IPS-NIHi11 (cell line): ENCODE data around the gene STEAP3.
"Not testable (repeated sequence)": the region's sequence is repeated elsewhere in the genome, so short reads cannot be mapped to it uniquely, and the experiment has no call there.

Experiments used
- DNase-seq: peaks from one replicate; pipeline ENCODE4 v3.0.0; 2012; ENCODE audit warnings: mixed read lengths, low spot score

Gene STEAP3

DNA sequence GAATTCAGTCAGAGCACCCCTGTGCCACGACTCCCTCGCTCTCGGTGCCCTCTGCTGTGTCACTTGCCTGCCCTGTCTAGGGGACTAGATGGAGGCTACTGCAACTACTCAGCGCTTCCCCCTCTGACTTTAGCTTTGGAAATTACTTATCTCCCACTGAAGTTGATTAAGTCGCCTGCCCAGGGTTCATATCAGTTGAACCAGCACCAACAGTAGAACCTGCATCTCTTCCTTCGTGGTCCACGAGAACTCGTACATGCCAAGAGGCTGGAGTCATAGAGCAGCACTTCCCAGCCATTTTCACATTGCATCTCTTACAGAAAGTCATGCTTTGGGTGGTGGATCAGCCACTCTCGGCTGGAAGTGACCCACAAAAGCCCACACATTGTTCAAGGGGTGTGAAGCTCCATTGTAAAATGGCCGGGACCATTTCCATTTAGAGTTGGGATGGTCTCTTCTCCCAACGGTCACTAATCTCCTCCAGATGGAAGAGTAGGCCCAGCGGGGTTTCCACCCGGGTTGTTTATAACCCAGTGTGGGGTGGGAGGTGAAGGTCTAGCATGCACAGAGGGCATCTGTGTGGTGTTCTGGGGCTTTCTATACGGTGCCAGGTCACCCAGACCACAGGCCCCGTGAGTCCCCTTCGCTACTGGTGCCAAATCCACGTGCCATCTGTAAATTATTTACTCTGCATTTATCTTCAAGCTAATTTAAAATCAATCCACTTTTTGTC, 38.0 kb downstream of the STEAP3 start:
- DNase-seq, result no peak

DNA sequence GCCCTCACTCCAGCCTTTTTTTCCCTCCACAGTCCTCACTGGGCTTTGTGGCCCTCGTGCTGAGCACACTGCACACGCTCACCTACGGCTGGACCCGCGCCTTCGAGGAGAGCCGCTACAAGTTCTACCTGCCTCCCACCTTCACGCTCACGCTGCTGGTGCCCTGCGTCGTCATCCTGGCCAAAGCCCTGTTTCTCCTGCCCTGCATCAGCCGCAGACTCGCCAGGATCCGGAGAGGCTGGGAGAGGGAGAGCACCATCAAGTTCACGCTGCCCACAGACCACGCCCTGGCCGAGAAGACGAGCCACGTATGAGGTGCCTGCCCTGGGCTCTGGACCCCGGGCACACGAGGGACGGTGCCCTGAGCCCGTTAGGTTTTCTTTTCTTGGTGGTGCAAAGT, 39.4 kb downstream of the STEAP3 start:
- no peak for DNase-seq

DNA sequence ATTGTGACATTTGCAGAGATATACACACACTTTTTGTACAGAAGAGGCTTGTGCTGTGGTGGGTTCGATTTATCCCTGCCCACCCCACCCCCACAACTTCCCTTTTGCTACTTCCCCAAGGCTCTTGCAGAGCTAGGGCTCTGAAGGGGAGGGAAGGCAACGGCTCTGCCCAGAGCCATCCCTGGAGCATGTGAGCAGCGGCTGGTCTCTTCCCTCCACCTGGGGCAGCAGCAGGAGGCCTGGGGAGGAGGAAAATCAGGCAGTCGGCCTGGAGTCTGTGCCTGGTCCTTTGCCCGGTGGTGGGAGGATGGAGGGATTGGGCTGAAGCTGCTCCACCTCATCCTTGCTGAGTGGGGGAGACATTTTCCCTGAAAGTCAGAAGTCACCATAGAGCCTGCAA, 40.0 kb downstream of the STEAP3 start:
- DNase-seq, result no peak

DNA sequence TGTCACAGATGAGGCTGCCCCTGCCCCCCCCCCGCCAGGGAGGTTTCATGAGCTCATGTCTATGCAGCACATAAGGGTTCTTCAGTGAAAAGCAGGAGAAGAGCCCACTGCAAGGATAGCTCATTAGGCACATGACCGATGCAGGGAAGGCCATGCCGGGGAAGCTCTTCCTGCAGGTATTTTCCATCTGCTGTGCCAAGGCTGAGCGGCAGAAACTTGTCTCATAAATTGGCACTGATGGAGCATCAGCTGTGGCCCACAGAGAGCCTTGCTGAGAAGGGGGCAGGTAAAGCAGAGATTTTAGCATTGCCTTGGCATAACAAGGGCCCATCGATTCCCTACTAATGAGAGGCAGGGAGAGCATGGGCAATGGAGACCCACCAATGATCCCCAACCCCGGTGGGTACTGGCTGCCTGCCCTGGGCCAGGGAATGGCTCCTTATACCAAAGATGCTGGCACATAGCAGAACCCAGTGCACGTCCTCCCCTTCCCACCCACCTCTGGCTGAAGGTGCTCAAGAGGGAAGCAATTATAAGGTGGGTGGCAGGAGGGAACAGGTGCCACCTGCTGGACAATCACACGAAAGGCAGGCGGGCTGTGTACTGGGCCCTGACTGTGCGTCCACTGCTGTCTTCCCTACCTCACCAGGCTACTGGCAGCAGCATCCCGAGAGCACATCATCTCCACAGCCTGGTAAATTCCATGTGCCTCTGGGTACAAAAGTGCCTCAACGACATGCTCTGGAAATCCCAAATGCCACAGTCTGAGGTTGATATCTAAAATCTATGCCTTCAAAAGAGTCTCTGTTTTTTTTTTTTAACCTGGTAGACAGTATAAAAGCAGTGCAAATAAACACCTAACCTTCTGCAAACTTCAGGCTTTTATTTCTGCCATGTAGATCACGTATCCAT, 41.4 kb downstream of the STEAP3 start:
- peak; percentile 83 for DNase-seq

DNA sequence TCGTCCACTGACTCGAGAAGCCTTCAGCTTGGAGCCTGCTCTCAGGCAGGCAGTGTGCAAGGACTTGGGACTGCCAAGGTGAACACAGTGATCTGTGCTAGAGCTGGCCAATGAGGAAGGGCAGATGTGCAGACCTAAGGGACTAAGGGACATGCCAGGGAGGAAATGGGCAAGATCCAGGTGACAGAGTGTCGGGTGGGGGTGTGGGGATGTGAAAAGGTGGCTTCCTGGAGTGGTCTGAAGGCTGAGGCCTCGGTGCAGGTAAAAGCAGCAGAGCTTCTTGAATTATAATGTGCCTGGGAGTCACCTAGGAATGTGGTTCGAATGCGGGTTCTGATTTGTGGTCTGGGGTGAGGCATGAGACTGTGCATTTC, 42.0 kb downstream of the STEAP3 start:
- DNase-seq, result no peak

DNA sequence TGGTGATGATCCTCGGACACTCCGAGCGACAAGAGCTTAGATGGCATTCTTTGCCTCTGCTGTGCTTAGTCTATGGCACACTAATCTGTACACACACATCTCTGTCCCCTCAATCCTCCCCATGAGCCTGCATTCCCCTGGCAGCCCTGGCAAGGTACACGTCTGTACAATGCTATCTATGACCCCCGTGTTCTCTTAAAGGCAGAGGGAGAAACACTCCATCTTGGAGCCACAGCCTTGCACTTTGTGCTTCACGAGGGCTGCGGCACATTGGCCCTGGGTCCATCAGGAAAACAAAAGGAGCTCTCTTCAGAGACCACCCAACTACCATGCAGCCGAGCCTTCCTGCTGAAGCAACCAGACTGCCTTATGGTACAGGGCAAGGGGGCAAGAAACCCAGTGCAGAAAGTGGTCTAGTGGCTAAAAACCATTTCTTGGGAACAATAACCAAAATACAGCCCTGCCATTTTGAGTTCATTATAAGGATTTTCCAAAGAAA, 42.5 kb downstream of the STEAP3 start:
- DNase-seq, result no peak

DNA sequence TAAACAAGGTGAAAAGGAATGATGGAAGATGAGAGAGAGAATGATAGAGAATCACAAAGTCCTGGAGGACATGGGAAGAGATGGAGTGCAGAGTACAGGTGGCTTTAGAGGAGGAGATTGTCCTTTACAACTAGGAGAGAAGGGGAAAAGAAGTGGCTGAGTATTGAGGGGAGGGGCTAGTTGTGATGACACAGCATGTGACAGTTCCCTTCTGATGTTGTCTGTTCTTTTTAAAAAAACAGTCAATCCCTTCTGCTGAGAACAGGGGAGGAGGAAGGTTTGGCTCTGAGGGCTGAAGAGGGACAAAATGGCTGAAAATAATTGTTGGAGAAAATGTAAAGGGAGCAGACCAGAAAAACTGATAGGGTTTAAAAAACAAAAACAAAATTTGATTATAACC, 44.0 kb downstream of the STEAP3 start:
- DNase-seq, result no peak

DNA sequence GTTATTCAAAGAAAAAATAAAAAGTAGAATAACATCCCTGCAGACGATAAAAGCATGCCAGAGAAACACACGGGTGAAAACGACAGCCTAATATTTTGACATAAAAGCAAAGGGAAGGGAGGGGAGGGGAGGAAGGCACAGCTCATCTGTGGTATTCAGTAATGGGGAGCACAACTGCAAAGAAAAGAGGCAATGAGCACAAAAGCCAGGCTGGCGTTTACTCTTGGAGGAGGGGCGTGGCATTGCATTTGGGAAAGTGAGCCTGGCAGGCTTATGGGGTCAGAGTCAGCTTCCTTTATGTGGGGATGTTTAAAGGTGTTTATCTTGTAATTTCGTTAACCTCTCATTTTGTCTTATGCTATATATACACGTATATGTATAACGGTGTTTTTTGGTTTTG, 53.2 kb downstream of the STEAP3 start:
- no peak for DNase-seq

DNA sequence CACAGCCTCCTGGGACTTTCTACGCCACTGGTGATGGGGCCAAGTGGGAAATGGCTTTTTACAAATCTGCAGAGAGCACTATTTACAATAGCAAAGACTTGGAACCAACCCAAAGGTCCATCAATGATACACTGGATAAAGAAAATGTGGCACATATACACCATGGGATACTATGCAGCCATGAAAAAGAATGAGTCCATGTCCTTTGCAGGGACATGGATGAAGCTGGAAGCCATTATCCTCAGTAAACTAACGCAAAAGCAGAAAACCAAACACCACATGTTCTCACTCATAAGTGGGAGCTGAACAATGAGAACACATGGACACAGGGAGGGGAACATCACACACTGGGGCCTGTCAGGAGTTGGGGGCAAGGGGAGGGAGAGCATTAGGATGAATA, 54.8 kb downstream of the STEAP3 start:
- not testable (repeated sequence) for DNase-seq

DNA sequence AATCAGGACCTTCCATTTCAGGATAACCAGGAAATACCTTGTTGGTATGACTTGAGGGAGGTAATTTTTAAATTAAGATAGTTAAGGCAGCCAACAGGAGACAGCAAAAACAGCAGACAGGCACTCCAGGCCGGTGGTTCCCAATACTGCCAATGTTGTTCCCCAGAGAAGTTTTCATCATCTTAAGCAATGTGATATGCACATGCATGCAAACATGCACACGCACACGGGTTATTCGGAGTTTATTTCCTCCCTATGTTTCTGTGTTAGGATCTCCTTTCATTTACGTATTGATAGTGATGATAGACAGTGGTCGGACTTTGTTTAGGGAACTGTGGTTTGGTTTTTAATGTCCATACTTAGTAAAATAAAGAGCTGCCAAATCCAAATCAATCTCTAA, 55.3 kb downstream of the STEAP3 start:
- no peak for DNase-seq

DNA sequence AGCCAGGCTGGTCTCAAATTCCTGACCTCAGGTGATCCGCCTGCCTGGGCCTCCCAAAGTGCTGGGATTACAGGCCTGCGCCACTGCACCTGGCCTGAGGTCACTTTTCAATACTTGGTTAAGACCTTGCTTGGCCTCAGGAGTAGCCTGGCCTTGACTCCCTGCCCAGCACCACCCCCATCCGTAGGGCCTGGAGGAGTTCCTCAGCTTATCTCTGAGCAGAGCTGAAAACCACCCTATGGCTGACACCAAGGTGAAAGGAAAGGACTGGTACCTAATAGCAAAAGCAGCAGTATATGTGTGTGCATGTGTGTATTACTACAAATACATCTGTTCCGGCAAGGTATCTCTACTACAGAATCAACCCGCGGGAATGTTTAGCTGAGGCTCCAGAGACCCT, 56.0 kb downstream of the STEAP3 start:
- no peak for DNase-seq

DNA sequence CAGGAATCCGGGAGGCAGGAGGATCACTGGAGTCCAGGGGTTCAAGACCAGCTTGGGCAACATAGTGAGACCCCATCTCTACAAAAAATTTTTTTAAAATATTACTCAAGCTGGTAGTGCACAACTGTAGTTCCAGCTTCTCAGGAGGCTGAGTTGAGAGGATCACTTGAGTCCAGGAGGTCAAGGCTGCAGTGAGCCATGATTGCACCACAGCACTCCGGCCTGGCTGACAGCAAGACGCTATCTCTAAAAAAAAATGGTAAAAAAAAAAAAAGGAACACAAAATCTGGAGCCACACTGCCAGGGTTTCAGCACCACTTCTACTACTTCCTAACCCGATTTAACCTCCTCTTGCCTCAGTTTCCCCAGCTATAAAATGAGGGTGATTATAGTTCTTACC, 57.0 kb downstream of the STEAP3 start:
- DNase-seq, result no peak

DNA sequence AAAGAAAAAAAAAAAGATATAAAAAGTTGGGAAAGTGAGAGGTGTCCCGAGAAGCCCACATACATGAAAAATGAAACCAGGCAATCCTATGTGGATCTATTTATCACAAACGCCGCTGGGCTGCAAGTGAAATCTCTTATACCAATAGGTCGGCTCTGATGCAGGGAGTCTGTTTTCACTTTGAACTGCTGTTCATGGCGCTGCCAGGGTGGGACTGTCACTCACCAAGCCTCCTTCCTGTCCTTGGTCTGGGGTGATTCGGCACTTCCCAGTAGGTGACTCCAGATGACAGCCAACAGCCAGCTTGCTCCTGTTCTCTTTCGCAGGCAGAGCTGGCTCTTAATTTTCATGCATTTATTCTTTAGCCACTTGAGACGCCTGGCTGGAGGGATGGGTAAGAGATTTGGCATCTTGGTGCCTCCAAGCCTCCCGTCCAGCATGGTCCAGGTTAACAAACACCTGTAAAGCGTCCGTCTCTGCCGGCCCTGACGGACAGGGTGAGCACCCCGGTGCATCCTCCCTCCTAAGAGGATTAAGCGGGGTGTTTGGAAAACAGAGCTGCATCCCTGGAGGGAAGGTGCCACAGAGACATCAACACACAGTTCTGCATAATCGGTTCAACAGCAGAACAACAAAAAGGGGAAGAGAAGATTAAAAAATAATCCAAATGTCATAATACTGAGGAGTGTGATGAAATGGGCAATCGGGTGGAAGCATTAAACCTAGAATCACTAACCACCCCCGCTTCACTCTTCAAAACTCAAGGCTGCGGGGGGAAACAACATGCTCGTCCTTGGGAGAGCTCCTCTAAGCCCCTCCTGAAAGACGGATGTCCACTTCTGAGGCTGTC, 58.7 kb downstream of the STEAP3 start:
- DNase-seq, result no peak

DNA sequence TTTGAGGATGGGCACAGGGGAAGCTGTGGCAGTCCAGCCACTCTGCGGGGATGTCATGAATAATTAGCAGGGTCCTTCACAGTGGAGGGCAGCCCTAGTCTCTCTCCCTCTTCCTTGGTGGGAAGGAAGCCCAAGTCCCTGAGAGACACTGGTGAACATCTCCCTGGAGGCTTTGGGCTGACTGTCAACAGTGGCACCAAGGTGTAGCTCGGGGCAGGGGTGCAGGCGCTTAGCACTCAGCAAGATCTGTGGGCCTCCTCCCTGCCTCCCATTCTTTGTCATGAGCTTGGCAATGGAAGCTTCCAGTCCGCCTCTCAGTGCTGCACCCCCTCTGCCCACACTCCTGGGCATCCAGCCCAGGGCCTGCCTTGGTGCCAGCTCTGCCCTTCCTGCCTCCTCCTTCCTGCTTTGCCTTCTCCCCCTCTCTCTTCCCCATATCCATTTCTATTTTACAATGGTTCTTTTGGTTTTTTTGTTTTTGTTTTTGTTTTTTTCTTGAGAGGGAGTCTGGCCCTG, 59.4 kb downstream of the STEAP3 start:
- no peak for DNase-seq

DNA sequence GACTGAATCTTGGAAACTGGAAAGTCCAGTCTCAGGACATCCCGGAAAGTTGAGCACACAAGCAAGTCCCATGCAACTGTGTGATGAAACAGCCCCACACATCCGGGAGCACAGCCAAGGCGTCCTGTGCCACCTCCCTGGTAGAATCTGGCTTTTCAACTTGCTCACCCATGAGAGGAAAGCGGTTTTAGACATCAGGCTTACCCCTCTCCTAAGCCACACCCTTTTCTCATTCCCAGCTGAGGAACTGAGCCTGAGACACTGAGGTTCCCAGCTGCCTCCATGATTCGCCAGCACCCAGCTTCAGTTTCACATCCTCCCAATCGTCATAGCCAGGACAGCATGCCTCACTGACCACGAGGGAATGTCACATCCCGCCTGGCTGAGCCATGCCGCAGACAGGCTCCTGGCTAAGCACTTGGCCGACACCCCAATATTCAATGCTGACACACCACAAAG, 60.3 kb downstream of the STEAP3 start:
- peak; percentile 45 for DNase-seq

DNA sequence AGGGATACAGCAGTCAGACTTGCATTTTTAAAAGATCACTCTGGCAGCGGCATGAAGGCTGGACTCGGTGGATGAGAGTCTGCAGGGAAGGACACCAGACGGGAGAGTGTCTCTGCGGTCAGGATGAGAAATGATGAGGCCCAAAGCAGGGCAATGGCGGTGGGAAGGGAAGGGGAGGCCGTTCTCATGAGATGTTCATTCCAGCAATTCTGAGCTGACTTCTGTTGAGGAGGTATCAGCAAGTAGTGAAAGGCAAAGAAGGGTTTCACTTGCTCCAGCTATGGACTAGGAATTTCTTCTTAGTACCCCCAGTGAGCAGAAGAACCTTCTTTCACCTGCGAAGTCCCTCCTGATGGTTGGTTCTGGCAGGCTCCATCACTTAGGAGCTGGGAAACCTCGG, 63.0 kb downstream of the STEAP3 start:
- no peak for DNase-seq

DNA sequence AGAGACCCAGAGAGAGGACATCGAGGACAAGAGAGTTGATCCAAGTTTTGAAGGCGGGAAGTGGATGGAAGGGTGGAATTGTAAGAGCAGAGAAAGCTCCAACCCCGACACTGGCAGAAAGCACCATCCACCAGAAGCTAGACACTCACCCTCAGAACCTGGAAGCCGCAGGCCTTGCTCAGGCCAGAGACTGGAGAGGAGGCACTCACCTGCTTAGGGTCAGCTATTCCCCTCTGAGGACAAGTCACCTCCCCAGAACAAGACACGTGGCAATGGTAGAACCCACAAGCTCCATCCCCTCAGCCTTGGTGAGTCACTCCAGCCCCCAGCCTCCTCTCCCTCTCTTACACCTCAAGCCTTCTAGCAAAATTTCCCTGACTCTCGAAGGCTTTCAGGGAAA, 64.9 kb downstream of the STEAP3 start:
- no peak for DNase-seq

DNA sequence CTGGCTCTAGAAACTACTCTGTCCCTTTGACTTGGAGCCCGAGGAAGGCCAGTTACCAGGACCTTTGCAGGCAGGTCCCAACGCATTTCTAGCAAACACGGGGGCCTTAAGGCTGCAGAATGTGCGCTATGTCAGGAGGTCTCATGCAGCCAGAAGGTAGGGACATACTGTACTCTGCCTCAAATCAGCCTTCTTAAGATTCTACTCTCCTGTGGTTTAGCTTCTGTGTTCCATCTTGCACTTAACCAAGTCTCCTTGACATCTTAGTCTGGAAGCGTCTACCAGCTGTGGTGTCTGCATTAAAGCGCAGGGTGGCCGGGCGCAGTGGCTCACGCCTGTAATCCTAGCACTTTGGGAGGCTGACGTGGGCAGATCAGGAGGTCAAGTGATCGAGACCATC, 65.5 kb downstream of the STEAP3 start:
- no peak for DNase-seq

DNA sequence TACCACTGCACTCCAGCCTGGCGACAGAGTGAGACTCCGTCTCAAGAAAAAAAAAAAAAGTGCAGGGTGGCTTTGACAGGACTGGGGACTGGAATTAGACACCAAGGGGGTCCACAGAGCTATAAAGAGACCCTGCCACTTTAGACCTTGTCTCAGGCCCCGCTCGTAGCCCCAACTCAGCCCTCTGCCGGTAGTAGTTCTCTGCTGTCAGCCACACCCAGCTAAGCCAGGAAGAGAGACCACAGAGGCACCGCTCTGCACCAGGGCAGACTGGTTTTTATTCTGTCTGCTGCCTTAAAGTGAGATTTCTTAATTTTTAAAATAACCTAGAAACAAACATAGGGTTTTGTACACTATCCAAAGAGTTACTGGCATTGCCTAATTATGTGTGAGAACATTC, 66.0 kb downstream of the STEAP3 start:
- DNase-seq, result no peak

DNA sequence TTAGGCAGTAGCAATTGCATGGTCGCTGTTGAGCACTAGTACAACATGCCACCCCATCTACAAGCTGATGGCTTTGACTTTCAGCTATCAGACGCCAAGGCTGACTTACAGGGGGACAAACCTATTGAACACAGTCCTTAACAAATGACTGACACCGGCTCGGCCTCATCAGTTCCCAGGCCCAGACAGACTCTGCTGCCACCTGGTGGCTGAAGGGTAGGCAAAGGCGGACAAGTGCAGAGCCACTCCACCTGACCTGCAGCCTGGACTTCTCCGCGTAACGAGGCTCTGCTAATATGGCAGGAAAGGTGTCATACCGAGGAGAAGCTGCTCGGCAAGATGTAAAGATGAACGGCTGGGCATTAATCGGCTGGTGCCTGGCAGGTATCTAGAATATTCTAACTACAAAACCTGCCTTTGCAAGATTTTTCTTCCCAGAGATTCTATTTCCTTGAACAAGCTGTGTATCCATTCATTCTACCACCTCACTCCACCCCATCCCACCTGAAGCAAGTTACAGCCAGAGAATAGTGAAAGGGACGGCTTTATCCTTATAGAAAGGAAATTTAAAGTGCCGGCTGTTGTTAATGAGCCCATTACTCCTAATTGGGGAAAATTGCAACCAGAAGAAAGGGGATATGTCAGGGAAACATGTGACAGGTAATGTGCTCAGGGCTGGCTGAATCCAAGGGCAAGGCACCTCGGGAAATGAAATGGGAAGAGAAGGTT, 67.4 kb downstream of the STEAP3 start:
- peak; percentile 87 for DNase-seq

DNA sequence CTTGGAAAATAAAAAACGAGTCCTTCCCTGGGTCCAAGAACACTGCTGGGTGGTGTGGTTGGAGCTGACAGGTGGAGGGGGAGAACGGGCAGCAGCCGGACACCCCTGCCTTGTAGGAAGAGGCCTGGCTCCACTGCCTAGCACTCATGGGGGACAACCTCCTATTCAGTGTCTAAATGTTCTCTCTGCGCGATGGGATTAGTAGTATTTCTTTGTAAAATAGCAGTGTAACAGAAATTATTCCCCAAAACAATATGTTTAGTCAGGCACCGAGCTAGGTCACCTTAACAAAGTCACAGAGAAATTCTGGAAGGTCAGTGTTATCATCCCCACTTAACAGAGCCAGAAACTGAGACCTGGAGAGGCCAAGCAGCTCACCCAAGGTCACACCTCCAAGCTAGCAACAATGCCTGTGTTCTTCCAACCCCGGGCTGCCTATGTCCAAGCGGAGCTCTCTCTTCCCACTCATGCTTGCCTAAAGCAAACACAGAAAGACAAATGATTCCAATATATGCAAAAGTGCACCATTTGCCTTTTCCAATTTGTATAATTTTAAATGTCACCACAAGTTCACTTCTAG, 68.0 kb downstream of the STEAP3 start:
- DNase-seq, result no peak
